HFFc6 (cell line): ENCODE data around the gene CCDC57. TPM values are rescaled to one million over a fixed set of nuclear protein-coding genes. Genes with fewer than 3 reads are reported as not detected.

Source experiments
- DNase-seq: peaks from one replicate; pipeline ENCODE4 v3.0.0-alpha.2; 2018
- H3K27ac Mint-ChIP-seq: 2 replicates; pipeline ENCODE4 v1.8.0; 2020; ENCODE audit warnings: mild to moderate bottlenecking, mixed read lengths
- H3K27me3 Mint-ChIP-seq: 2 replicates; pipeline ENCODE4 v1.8.0; 2021; ENCODE audit warnings: mild to moderate bottlenecking, moderate library complexity, mixed read lengths; ENCODE audit not compliant: insufficient read depth
- H3K36me3 Mint-ChIP-seq: 2 replicates; pipeline ENCODE4 v1.8.0; 2021; ENCODE audit warnings: low read depth, mixed read lengths
- H3K4me1 Mint-ChIP-seq: 2 replicates; pipeline ENCODE4 v1.8.0; 2020; ENCODE audit warnings: low read depth, mixed read lengths
- H3K4me3 Mint-ChIP-seq: 2 replicates; pipeline ENCODE4 v1.8.0; 2020; ENCODE audit warnings: mild to moderate bottlenecking, moderate library complexity, mixed read lengths
- H3K9me3 Mint-ChIP-seq: 2 replicates; pipeline ENCODE4 v1.8.0; 2020; ENCODE audit warnings: mild to moderate bottlenecking, mixed read lengths
- CTCF ChIP-seq: fragments of 200-600 bp; sonication (generic); IDR thresholded peaks from 2 replicates; pipeline ENCODE4 v1.5.0; 2021; ENCODE audit warnings: antibody characterized with exemption, mild to moderate bottlenecking
- total RNA-seq, 6 experiments: library from RNA; stranded (reverse); fragmentation: NEBNext Ultra II Directional; extraction: Animal tissue kit (Norgen Biotek cat#: 25700); gene quantifications; 2 replicates in 1 of 6; 3 replicates in 5 of 6; pipeline ENCODE4 v1.2.3, GENCODE V29; 2021

Gene CCDC57
- total RNA-seq, 6 experiments from 2014 or later = 12.8 to 15.6 (median 13.6) TPM

GRCh38 chr17:82226146-82226808 lies 13.6 kb upstream of the CCDC57 start:
- H3K9me3 Mint-ChIP-seq = no peaks in the 10 kb centered on the region
- H3K27ac Mint-ChIP-seq = no peak overlapping the region
- H3K36me3 Mint-ChIP-seq = peaks cover 10% of the 10 kb centered on the region
- no peak for TF ChIP-seq CTCF
- no peak overlapping the region for H3K4me3 Mint-ChIP-seq
- no peak for DNase-seq
- H3K4me1 Mint-ChIP-seq = 0 out of 2 replicates have a peak, but pooled peaks cover 4% of the 10 kb centered on the region
- no peaks in the 10 kb centered on the region; the same call in none of the 2 replicates for H3K27me3 Mint-ChIP-seq

GRCh38 chr17:82225368-82226029 lies 12.9 kb upstream of the CCDC57 start:
- TF ChIP-seq CTCF = no peak
- Mint-ChIP-seq H3K36me3 (peaks cover 12% of the 10 kb centered on the region), H3K9me3 (no peaks in the 10 kb centered on the region), H3K27ac (no peak overlapping the region), H3K4me3 (no peak overlapping the region), H3K4me1 (0 out of 2 replicates have a peak, but pooled peaks cover 6% of the 10 kb centered on the region), H3K27me3 (no peaks in the 10 kb centered on the region; the same call in none of the 2 replicates)
- no peak for DNase-seq

- 0 out of 2 replicates have a peak, but pooled peaks cover 6% of the 10 kb centered on the region for H3K4me1 Mint-ChIP-seq
- no peak for TF ChIP-seq CTCF
- no peak overlapping the region for H3K27ac Mint-ChIP-seq
- DNase-seq = no peak
- H3K27me3 Mint-ChIP-seq = no peaks in the 10 kb centered on the region; the same call in none of the 2 replicates
- peaks cover 6% of the 10 kb centered on the region for H3K36me3 Mint-ChIP-seq
- H3K4me3 Mint-ChIP-seq = no peak overlapping the region
- no peaks in the 10 kb centered on the region for H3K9me3 Mint-ChIP-seq
Measured at GRCh38 chr17:82224666-82225065, 12.0 kb upstream of the CCDC57 start.

- no peak overlapping the region for H3K4me3 Mint-ChIP-seq
- H3K27me3 Mint-ChIP-seq = no peaks in the 10 kb centered on the region; the same call in none of the 2 replicates
- no peak overlapping the region for H3K27ac Mint-ChIP-seq
- H3K4me1 Mint-ChIP-seq = peaks cover 11% of the 10 kb centered on the region
- no peaks in the 10 kb centered on the region for H3K9me3 Mint-ChIP-seq
- no peak for DNase-seq
- TF ChIP-seq CTCF = no peak
- H3K36me3 Mint-ChIP-seq = peaks cover 5% of the 10 kb centered on the region; the same call in 1 of the 2 replicates
Measured at GRCh38 chr17:82223517-82223916, 10.9 kb upstream of the CCDC57 start.

GRCh38 chr17:82222816-82223215 lies 10.2 kb upstream of the CCDC57 start:
- Mint-ChIP-seq H3K4me1 (peaks cover 17% of the 10 kb centered on the region), H3K9me3 (no peaks in the 10 kb centered on the region), H3K27ac (no peak overlapping the region), H3K36me3 (peaks cover 5% of the 10 kb centered on the region; the same call in 1 of the 2 replicates), H3K4me3 (no peak overlapping the region), H3K27me3 (no peaks in the 10 kb centered on the region; the same call in none of the 2 replicates)
- no peak for TF ChIP-seq CTCF
- no peak for DNase-seq
